Lower leg skin (tissue), 4 donors: ENCODE measurements around the gene ARPC1A. TPM values are rescaled to one million over a fixed set of nuclear protein-coding genes. Genes with fewer than 3 reads are reported as not detected.
A peak's percentile ranks its signal among the peaks of the same experiment; 100 is the strongest.

Source experiments
- DNase-seq, 2 donors: peaks; one replicate each; pipeline ENCODE4 v3.0.0-alpha.2; 2019; ENCODE audit warnings: low spot score in 2 of 2
- H3K4me3 ChIP-seq: fragments of 200-600 bp; sonication (generic); 2 replicates; pipeline ENCODE4 v1.5.1; 2017; ENCODE audit warnings: mild to moderate bottlenecking, low read depth; ENCODE audit not compliant: poor library complexity, severe bottlenecking
- POLR2A ChIP-seq, 2 donors: fragments of 450-650 bp; IDR thresholded peaks; one replicate each; pipeline ENCODE4 v1.6.1; 2016 to 2017; ENCODE audit warnings: antibody characterized with exemption in 2 of 2, mild to moderate bottlenecking in 1 of 2, moderate library complexity in 1 of 2
- WGBS, 2 donors: methylation state at CpG; one replicate each; pipeline ENCODE4 v1.1.5; 2018; 5-methylcytosine and 5-hydroxymethylcytosine counted together
- intact Hi-C: fragments of 100-400 bp; cut with DNase I; formaldehyde crosslinking; loops from one replicate; pipeline ENCODE4 v1.15.0; 2023; ENCODE audit warnings: low total_unique reads
- total RNA-seq, 4 donors: library from RNA; depleted of rRNA; stranded (reverse); fragments of >200 nt; gene quantifications; one replicate each; pipeline ENCODE4 v1.1.0, GENCODE V29; 2016
- TF ChIP-seq, protein P1 (sequence below), 3 donors: fragments of 450-650 bp; IDR thresholded peaks; one replicate each; pipeline ENCODE4 v1.5.1; 2016; ENCODE audit warnings: antibody characterized with exemption in 3 of 3, mild to moderate bottlenecking in 3 of 3, moderate library complexity in 2 of 3

The ARPC1A gene
- total RNA-seq, 4 donors from 2014 or later: 108 to 140 (median 123) TPM

DNA sequence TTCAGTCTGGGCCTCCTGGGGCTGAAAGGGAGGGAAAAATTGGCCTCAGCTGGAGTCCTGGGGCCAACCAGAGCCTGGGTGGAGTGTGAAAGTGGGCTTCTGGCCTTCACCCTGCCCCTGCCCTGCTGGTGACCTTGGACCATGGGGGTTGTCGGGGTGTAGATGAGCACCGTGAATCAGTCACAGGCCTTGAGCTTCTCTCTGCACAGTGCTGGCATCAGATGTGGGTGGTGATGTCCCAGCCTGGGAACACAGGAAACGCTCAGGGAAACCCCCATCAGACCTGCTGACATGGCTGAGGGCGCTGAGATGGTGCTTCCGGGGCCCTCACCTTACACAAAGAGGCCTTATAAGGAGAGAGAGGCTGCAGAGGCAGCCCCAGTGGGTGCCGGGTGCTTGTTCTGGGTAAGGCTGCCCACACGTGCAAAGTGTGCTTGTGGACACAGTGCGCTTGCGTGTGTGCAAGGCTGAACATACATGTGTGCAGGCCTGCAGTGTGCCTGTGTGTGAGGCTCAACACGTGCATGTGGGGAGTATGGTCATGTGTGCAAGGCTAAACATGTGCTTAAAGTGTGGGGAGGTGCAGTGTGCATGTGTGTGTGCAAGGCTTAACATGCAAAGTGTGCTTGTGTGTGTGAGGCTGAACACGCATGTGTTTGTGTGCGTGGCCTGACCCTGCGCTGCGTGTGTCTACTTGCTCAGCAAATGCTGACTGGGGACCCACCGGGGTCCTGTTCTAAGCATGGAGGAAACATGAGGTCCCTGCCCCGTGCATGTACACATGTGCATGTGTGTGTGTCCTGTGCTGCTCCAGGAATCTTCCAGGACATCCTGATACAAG, 55.3 kb downstream of the ARPC1A start:
- no peak overlapping the region for H3K4me3 ChIP-seq
- 62 to 64% methylated on average over 15 to 16 of the region's 16 CpGs for WGBS, 2 donors
- intact Hi-C loops: no loop called here
- DNase-seq: peak in 1 of 2 donors; percentile 42
- TF ChIP-seq POLR2A (IDR thresholded peaks at IDR 0.05): no peak
- TF ChIP-seq, protein P1, sequence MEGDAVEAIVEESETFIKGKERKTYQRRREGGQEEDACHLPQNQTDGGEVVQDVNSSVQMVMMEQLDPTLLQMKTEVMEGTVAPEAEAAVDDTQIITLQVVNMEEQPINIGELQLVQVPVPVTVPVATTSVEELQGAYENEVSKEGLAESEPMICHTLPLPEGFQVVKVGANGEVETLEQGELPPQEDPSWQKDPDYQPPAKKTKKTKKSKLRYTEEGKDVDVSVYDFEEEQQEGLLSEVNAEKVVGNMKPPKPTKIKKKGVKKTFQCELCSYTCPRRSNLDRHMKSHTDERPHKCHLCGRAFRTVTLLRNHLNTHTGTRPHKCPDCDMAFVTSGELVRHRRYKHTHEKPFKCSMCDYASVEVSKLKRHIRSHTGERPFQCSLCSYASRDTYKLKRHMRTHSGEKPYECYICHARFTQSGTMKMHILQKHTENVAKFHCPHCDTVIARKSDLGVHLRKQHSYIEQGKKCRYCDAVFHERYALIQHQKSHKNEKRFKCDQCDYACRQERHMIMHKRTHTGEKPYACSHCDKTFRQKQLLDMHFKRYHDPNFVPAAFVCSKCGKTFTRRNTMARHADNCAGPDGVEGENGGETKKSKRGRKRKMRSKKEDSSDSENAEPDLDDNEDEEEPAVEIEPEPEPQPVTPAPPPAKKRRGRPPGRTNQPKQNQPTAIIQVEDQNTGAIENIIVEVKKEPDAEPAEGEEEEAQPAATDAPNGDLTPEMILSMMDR (IDR thresholded peaks at IDR 0.05): no peak

DNA sequence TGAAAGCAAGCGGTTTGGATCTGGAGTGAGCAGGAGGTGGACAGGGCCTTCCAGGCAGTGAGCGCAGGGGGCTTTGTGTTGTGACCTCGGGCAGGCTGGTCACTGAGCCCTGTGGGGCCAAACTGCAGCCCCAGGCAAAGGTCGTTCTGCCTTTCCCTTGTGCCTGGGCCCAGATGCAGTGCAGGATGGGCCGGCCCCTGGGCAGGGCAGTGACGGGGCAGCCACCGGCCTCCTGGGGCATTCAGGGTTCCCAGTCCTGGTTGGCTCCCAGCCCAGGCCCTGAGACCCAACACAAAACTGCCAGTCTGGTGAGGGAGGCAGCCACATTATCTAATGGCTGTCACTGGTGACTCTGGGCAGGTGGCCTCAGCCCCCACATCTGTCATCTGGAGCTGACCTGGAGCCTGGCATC, 56.0 kb downstream of the ARPC1A start:
- no peak for TF ChIP-seq POLR2A (IDR thresholded peaks at IDR 0.05)
- TF ChIP-seq, protein P1 (IDR thresholded peaks at IDR 0.05): no peak
- WGBS, 2 donors: 57 to 75% methylated on average over 6 to 7 of the region's 7 CpGs
- intact Hi-C loops: no loop called here
- no peak overlapping the region for H3K4me3 ChIP-seq
- DNase-seq: no peak

DNA sequence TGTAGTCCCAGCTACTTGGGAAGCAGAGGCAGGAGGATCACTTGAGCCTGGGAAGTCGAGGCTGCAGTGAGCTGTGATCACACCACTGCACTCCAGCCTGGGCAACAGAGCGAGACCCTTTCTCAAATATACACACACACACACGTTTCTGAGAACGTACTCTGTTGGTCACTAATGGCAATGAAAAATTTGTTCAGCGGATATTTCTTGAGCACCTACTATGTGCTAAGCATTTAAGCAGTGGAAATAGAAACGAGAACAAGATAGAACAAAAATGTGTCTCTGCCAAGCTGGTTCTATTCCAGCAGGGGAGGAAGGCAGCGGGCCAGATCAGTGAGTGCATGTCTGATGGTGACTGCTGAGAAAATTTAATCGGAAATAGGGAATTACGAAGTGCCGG, 57.5 kb downstream of the ARPC1A start:
- 88 to 94% methylated on average over 10 of the region's 10 CpGs for WGBS, 2 donors
- no peak for DNase-seq
- H3K4me3 ChIP-seq: no peak overlapping the region
- intact Hi-C loops: no loop called here
- no peak for TF ChIP-seq POLR2A (IDR thresholded peaks at IDR 0.05)
- TF ChIP-seq, protein P1 (IDR thresholded peaks at IDR 0.05): no peak

DNA sequence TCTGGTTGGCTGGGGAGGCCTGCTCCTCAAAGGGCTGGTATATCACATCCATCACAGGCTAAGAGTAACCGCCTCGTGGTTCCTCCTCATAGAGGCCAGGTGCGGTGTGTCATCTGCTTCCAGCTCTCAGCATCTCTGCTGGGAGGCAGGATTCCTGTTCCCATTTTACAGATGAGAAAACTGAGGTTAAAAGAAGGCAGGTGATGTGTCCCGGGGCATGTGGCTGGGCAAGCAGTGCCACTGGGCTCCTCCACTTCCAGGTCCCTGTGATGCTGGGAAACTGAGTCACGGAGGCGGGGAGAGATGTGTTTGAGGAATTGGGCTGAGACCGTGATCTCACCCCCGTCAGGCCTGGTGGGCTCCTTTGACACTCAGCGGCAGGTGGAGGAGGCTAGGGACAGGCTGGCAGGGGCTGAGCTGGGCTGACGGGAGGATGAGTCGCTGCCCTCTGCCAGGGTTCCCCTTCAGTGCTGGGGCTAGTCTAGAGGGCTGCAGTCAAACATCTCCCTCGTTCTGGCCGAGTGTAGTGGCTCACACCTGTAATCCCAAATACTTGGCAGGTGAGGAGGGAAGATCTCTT, 58.2 kb downstream of the ARPC1A start:
- TF ChIP-seq POLR2A (IDR thresholded peaks at IDR 0.05): no peak
- TF ChIP-seq, protein P1 (IDR thresholded peaks at IDR 0.05): no peak
- no peak for DNase-seq
- intact Hi-C loops: no loop called here
- no peak overlapping the region for H3K4me3 ChIP-seq
- WGBS, 2 donors: 89 to 92% methylated on average over 13 of the region's 13 CpGs

DNA sequence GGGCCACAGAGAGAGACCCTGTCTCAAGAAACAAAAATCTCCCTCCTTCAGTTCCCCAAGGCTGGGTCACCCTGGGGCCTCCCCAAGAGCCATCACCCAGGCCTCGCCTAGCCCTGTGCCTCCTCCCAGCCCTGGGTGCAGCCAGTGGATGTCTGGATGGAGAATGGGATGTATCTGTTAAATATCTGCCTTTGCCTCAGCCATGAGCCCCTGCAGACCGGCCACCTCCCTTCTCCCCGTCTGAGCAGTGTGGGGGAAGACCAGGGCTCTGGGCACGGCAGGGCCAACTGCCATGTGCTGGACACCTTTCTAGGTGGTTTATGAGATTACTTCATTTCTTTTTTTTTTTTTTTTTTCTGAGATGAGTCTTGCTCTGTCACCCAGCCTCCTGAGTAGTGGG, 58.8 kb downstream of the ARPC1A start:
- intact Hi-C loops: no loop called here
- WGBS, 2 donors: 90 to 94% methylated on average over 4 of the region's 4 CpGs
- no peak for DNase-seq
- no peak overlapping the region for H3K4me3 ChIP-seq
- no peak for TF ChIP-seq POLR2A (IDR thresholded peaks at IDR 0.05)
- TF ChIP-seq, protein P1 (IDR thresholded peaks at IDR 0.05): no peak
